Measurements from ENCODE around the gene QRICH2.
A peak's percentile ranks its signal among the peaks of the same experiment; 100 is the strongest.
"Not testable (repeated sequence)": the region's sequence is repeated elsewhere in the genome, so short reads cannot be mapped to it uniquely, and the experiment has no call there.

The QRICH2 gene

DNA sequence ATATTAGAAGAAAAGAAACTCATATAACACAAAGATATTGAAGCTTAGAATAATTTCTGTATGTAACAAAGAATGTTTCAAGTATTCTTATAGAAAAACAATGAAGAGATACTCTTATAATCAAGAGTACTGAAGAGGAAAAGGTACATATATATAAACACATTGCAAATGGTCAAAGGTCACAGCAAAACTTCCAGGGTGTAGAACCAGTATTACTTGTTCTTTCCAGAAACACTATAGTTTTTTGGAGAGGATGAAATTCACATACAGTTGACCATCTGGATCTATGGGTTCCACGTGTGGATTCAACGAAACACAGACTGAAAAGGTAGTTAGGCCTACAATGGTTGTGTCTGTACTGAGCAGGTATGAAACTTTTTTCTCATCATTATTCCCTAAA lies 23.0 kb upstream of the QRICH2 start:
- DNase-seq (ENCODE audit: low spot score): no peak

DNA sequence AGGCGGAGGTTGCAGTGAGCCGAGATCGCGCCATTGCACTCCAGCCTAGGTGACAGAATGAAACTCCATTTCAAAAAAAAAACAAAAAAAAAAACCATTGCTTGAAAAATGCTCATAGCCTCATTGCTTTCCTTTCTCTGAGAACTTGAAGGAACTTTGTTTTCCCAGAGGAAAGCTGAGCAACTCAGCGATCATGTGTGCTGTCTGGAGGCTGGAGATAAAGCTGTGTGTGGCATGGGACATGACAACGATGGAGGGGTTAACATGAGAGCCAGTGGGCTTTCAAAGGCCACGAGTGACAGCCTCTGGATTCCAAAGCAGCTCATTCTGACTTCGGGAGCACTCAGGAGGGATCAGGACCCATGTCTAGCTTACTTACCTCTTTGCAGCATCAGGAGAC lies 21.6 kb upstream of the QRICH2 start:
- DNase-seq (ENCODE audit: low spot score): no peak

DNA sequence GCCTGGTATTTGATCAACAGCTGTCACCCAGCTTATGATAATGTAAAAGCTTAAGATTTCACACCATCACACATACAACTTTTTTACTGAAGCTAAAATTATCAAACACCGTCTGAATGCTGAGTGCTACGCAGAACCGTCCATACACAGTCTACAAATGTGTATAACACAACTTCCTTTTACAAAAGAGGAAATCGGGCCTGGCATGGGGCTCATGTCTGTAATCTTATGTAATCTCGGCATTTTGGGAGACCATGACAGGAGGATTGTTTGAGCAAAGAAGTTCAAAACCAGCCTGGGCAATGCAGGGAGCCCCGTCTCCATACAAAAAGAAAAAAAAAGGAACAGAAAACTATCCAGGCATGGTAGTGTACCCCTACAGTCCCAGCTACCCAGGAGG lies 19.6 kb upstream of the QRICH2 start:
- no peak for DNase-seq (ENCODE audit: low spot score)

DNA sequence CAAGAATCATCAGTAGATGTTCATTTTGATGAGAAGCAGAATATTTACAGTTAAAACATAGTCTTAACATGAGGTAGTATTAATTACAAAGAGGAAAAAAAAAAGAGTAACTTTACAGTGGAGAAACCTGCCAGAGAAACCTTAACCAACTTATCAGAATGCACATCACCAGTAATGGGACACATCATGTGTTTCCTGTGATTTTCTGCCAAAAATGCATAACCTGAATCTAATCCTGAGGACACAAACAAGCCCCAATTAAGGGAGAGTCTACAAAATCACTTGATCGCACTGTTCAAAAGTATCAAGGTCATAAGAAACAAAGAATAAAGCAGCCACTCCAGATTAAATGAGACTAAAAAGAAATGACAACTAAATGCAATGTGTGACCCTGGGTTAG lies 18.2 kb upstream of the QRICH2 start:
- no peak for DNase-seq (ENCODE audit: low spot score)

DNA sequence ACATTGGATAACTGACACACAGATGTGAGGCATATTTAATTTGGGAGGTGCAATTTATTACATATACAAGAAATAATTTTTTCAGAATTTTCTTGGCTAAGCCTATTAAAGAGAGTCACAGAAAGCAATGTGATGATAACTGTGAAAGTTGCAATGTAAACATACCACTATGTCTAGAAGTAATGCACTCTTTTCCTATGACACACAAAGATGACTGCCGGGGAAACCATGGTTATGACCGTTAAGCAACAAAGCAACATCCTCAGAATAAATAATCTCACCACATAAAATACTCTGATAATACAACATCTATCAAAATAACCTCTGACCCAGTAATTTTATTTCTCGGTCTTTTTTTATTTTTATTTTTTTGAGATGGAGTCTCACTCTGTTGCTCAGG lies 10.5 kb upstream of the QRICH2 start:
- DNase-seq (ENCODE audit: low spot score): peak; percentile 66

DNA sequence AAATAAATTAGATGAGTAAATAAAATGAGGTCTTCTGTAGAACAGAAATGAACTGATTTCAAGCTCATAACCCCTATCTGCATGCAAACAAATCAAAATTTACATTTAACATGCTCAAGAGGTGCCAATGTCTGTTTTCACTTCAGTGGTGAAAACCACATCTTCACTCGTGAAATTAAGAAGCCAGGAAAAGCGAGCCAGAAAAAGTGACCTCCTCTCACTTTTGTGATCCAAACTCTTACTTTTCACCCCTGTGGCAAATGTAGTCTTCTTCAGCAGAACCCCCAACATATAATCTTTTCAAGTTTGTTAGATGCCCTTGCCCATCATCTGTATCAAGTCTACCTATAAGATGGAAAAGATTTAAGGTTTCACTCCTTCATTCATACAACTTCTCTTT lies 9.5 kb upstream of the QRICH2 start:
- no peak for DNase-seq (ENCODE audit: low spot score)

DNA sequence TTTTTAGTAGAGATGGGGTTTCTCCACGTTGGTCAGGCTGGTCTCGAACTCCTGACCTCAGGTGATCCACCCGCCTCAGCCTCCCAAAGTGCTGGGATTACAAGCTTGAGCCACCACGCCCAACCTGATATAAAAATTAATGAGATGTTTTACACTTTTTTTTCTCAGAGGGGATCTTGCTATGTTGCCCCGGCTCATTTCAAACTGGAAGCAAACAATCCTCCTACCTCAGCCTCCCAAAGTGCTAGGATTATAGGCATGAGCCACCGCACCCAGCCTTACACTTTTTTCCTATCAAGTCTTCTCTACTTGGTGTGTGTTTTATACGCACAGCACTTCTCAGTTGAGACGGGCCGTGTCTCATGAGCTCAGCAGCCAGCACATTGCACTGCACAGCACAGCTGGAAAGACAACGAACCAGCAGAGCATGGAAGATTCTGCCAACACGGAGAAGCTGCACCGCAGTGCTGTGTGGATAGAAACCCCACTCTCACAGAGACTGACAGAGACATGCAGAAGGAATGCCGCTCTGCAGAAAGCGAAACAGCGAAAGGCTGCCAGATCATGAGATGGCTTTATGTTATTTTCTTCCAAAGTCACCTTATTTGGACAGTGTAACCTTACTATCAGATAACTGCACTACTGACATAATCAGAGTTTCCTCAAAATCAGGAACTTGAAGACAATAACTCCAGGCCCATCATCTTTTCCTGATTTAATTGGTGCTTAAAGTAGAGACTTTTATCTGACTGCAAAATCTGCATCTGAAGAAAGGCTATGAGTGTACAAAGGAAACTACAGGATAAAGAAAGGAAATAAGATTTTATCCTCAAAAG lies 6.5 kb upstream of the QRICH2 start:
- no peak for DNase-seq (ENCODE audit: low spot score)

DNA sequence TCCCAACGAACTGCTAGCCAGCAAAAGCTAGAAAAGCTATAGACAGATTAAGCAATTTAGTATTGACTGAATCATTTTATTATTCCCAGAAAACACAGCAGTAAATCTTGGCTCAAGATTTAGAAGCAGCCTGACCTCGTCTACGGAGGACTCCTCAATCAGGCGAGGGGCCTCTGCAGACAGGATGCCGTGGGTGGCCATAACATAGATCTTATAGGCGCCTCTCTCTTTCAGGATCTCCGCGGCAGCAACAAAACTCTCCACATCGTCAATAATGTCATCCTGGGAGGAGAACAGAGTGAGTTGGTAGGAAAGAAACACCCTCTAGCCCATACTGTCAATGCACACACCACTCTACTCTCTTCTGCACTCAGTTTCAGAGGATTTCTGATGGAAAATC lies 4.7 kb upstream of the QRICH2 start:
- no peak for DNase-seq (ENCODE audit: low spot score)

DNA sequence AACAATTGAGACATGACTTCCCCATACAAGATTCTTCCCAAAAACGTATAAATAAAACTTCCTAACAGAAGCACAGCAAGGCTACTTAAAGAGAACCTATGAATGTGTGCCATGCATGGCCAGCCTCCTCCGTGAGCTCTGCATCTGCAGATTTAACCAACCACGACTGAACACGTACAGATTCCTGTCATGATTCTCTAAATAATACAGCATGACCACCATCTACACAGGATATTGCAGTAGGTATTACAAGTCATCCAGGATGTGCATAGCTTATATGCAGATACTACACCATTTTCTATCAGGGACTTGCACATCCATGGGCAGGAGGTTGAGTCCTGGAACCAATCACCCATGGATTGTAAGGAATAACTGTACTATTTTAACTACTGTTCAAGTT lies 1.4 kb upstream of the QRICH2 start:
- DNase-seq (ENCODE audit: low spot score): no peak

DNA sequence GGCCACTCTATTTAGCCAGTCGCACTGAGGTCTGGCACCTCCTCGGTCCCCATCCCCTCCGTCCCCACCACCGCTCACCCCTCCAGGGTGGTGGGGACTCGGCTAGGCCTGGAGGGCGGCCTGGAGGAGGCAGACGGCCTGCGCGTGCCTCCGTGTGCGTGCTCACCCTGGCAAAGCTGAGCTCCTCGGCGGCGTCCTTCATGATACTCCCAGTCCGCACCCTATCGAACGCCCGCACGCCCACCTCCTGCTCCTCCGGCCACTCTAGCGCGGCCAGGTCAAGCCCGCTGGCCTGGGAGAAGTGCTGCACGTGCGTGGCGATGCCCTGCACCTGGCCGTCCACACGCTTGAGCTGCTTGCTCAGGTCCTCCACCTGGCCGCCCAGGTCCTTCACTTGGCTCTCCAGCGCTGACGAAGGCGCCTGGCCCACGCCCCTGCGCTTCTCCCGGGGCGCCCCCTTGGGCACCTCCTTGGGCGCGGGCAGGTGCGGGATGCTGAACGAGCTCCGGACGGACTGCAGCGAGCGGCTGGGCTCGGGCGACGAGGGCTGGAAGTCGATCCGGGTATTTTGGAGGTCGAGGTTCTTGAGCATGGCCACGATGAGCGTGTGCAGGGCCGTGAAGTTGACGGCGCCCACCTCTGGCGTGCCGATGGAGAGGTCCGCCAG lies 644 bp downstream of the QRICH2 start:
- no peak for DNase-seq (ENCODE audit: low spot score)

DNA sequence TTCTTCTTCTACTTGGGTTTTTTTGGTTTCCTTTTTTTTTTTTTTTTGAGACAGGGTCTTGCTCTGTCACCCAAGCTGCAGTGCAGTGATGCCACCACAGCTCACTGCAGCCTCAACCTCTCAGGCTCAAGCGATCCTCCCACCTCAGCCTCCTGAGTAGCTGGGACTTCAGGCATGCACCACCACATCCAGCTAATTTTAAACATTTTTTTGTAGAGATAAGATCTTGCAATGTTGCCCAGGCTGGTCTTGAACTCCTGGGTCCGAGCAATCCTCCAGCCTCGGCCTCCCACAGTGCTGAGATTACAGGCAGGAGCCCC lies 3.0 kb downstream of the QRICH2 start:
- DNase-seq (ENCODE audit: low spot score): not testable (repeated sequence)

DNA sequence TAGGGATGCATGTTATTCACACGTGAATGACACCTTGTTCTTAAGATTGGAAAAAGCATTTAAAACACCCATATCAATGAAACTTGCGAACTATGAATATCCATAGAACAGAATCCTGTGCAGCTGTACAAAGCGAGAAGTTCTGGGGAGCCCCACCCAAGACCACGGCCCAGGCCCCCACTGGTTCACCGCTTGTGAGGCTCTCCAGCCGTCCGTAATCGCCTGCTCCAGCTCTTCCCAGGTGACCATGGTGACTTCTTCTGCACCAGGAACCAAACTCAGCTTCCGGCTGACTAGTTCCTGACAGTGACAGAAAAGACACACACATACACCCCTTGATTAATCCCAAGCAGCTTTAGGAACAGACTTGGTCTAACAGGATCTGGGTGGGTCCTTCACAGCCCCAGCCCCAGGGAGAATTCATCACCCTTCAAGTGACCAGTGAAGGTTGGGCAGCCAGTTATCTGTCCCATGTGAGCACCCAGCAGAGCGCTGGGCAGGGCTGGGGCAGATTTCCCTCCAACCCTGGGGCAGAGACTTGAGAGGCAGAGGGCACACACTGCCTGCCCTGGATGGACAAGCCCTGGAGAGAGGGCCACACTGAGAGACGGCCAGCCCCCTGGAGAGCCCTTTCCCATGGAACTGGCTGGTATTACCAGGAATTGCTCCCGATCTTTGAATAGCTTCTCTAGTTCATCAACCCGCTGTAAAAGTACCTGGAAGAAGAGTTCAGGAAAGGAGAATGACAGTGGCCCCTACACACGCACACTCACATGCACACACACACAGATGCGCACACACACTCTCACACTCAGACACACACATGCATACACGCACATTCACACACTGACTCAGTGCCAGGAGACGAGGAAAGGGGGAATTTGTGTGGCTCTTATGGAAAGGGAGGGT lies 3.6 kb downstream of the QRICH2 start:
- DNase-seq (ENCODE audit: low spot score): no peak

DNA sequence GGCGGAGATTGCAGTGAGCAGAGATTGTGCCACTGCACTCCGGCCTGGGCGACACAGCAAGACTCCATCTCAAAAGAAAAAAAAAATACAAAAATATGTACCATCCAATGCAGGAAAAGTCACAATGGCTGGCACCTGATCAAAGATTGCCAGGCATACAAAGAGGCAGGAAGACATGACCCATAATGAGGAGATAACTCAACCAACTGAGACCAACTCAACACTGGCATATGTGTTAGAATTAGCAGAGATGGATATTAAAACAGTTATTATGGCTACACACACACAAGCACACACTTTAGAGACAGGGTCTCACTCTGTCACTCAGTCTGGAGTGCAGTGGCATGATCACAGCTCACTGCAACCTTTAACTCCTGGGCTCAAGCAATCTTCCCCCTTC lies 10.6 kb downstream of the QRICH2 start:
- no peak for DNase-seq (ENCODE audit: low spot score)

DNA sequence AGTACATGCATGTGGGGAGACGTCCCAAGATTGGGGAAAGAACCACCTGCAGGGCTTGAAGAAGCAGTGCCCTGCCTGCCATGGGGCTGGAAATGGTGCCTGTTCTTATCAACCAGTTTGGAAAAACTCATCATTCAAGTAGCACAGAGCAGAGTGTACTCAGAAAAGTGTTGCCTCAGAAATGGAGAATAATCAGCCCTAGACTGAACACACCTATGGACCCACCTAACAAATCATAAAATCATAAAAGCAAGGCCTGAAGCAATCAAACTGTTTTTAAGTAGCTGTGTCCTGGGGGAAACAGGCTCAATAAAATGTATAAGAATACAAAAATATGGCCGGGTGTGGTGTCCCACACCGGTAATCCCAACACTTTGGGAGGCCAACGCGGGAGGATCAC lies 11.2 kb downstream of the QRICH2 start:
- no peak for DNase-seq (ENCODE audit: low spot score)

DNA sequence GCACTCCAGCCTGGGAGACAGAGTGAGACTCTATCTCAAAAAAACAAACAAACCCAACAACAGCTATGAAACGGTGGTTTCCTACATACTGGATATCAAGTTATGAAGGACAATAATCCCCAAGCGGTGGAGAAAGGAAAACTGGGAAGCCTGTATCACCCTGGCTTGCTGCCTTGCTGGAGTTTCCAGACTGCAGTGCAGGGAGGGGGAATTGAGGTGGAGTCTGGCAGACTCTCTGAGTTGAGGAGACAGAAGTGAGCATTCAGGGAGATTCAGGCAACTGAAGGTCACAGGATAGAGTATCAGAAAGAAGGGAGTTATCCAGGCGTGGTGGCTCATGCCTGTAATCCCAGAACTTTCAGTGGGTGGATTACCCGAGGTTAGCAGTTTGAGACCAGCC lies 11.9 kb downstream of the QRICH2 start:
- DNase-seq (ENCODE audit: low spot score): no peak

DNA sequence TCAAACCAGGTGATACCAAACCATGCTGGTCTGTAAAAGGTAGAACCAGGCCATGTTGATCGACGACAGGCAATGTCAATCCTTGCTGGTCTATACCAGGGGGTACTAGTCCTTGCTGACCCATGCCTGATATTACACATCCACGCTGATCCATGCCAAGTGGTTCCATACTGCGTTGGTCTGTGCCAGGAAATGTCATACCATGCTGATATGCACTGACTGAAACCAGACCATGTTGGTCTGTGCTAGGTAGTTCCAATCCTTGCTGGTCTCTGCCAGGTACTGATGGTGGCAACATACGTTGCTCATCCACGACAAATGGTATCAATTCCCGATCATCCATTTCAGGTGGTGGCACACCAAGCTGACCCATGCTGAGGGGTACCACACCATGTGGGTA lies 15.0 kb downstream of the QRICH2 start:
- no peak for DNase-seq (ENCODE audit: low spot score)

DNA sequence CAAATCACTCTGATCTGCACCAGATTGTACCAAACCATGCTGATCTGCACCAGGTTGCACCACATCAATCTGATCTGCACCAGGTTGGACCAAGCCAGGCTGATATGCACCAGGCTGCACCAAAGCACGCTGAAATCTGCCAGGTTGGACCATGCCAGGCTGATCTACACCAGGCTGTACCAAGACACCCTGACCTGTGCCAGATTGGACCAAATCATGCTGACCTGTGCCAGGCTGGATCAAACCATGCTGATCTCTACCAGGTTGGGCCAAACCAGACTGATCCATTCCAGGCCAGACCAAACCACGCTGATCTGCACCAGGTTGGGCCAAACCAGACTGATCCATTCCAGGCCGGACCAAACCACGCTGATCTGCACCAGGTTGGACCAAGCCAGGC lies 15.5 kb downstream of the QRICH2 start:
- DNase-seq (ENCODE audit: low spot score): no peak

DNA sequence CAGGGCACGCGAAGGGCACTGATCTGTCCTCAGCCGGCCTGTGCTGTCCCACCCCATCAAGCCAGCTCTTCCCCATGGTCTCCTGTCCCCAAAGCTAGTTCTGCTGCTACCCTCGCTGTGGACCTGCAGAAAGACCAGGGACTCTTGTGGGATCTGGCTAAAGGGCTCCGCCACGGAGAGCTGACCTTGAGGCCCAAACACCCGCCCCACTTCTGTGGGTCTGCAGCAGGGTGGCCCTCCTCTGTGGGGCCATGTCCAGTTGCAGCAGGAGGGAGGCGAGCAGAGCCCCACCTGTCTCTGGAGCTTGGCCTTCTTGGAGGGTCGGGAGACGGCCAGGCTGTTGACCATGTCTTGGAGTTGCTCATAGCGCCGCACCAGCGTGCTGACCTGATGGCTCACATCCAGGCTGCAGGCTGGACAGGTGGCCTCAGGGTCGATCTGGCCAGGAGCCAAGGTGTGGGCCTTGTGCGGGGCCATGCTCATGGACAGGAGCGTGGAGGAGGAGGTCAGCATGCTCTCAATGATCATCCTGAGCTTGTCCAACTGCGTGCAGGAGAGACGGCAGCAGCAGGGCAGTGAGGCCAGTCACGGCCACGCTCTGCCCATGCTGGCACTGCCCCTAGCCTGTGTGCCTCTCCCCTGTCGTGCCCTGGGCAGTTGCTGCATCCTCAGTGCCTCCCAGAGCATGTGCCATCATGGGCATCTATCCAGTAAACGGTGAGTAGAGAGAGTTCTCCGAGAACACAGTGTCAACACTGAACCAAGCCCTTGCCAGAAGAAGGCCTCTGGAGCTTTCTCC lies 26.3 kb downstream of the QRICH2 start:
- no peak for DNase-seq (ENCODE audit: low spot score)

DNA sequence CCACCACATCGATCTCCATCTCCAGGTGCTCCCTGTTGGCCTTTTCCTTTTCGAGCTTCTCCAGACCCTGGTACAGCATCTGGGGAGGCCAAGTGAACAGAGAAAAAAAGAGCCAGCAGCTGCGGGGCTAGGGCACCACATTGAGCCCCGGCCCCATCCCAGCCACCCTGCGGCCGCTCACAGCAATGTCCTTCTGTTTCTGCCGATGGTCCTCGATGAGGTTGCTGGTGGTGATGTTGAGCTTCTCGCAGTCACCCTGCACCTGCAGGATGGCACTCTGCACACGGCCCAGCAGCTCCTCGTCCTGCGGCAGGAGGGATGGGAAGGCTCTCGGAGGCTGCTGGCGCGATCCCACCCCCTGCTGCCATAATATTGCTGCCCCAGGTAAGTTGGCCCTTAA lies 27.4 kb downstream of the QRICH2 start:
- DNase-seq (ENCODE audit: low spot score): no peak

DNA sequence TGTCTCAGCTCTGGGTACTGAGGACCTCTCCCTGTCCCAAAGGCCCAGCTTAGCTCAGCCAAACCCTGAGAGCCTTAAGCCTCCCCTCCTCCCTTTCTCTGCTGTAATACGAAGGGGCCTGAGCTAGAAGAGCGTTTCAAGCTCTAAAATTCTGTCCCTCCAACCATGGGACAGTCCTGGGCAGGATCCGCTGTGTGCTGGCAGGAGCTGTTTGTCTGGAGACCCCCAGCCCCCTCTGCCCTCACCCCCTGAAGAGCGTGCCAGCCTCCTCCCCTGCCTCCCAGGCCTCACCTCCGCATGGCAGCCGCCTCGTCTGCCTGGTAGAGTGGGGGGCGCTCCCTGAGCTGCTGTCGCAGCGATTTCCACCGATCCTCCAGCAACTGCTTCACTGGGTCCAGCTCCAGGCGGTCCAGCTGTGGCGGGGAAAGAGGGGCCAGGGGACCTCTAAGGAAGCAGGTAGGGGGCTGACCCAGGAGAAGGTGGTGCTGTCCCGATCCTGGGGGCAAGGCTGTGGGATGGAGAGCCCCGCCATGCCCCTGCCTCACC lies 28.3 kb downstream of the QRICH2 start:
- no peak for DNase-seq (ENCODE audit: low spot score)

DNA sequence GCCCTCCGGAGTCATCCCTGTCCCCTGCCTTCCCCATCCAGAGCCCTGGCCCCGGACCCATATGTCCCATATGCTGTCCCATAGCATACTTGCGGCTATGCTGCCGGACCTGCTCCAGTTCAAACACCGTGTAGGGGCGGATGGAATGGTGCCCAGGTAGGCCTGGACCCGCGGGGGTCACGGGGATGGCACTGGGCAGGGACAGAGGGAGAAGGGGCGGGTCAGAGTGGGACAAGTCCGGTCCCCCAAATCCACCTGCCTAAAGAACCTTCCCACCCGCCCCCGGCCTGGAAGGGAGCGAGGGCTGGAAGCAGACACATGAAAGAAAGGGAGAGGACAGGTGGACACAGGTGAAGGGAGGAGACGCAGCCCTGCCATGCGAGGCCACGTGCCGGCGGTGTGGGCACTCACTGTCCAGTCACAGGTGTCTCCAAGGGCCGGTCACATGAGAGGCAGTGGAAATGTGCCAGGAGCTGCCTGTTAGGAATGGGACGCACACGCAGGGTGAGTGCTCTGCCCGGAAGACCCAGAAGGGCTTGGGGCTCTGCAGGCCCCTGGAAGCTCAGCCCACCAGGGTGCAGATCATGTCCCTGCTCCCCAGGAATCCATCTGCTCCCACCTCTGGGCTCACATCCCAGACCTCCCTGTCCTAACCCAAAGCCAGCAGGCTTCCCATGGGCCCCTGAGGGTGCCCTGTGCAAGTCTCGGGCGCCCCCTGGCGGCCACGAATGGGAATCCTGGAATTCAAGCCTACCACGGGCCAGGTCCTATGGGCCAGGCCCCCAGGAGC lies 28.9 kb downstream of the QRICH2 start:
- DNase-seq (ENCODE audit: low spot score): peak; percentile 92
